GM11168 (cell line): Measurements from ENCODE around the gene USP1.

ENCODE experiments used
- in situ Hi-C: fragments of 300-500 bp; cut with MboI; formaldehyde crosslinking; loops from one replicate; pipeline ENCODE4 v1.12.0; 2022; ENCODE audit warnings: low sequenced_read_pairs; ENCODE audit not compliant: unreplicated experiment

The USP1 gene

DNA sequence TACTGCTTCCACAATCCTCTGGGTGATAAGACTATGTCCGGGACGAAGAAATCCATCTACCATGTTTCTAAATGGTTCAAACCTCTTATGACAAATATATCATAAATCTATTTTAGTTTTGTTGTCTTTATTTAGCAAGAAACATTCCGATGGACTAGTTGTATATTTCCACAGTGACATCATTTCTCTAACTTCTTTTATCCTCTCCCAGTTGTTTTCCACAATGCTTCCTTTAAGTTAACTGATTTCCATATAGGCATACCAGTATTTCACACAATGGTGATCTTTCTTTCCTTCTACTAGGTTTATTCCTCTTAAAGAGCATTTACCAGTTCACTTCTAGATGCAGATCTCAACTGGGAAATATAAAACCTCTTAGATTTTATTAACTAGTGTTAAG, 44.8 kb downstream of the USP1 start:
- in situ Hi-C loops, result no loop called here

DNA sequence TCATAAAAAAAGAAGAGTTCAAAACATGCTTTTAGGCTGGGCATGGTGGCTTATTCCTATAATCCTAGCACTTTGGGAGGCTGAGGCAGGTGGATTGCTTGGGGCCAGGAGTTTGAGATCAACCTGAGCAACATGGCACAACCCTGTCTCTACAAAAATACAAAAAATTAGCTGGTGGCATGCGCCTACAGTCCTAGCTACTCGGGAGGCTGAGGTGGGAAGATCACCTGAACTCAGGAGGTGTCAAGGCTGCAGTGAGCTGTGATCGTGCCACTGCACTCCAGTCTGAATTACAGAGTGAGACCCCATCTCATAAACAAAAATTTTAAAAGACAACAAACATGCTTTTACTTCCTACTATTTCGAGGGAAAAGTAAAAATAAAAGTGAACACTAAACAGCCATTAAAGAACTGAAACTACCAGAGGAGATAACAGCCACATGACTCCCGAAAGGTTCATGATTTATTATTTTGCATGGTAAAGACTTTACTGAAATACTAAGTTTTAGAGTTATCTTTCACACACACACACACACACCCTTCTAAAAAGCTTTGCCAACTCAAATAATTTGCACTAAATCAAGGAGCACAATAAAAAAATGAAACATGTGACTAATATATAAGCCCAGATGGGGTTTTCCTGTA, 48.1 kb downstream of the USP1 start:
- in situ Hi-C loops, result no loop called here

DNA sequence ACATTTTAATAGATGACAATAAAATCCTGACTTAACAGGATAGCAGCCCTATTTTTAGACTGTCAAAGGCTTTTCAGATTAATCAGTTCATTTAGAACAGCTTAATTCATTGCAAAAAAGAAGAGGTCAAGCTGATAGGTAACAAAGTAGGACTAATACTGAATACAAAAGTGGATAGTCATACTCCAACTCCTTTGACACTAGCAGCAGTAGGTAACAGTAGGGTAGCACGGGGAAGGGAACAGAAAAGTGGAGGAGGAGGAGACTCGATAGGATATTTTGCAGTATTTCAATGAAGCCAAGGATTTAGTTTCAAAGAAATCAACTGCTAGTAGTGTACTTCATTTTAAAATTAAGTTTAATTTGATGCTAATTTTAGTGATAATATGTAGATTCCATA, 51.1 kb downstream of the USP1 start:
- in situ Hi-C loops, result no loop called here

DNA sequence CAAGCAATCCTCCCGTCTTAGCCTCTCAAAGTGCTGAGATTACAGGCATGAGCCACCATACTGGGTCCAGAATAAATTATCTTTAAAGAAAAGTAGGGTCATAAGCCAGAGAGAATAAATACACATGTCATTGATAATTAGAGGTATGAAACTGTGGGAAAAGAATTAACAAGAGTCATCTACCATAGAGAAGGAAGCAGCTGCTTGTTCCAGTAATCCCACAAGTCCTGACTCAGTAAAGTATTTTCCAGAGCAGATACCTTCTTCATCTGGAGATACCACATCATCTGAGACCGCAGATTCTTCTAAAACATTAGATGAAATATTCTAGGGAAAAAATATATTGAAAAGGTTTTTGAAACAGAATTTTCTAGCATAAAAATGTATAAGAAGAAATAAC, 55.7 kb downstream of the USP1 start:
- in situ Hi-C loops, result no loop called here

DNA sequence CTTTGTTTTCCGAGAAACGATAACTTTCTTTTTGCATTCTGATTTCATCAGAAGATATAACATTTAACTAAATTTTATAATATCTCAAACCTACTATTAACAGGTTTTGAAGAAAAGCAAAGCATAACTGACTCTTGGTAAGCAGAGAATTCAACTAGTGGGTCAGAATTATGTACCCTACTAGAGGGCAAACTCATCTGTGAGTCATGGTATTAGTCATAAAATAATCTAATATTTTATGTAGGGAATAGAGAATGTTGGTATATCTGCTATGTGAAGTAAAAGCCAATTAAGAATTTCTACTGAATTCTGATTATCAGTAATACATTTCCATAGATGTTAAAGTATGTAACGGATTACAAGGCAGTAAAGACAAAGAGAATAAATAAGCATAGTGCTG, 56.8 kb downstream of the USP1 start:
- in situ Hi-C loops, result no loop called here

DNA sequence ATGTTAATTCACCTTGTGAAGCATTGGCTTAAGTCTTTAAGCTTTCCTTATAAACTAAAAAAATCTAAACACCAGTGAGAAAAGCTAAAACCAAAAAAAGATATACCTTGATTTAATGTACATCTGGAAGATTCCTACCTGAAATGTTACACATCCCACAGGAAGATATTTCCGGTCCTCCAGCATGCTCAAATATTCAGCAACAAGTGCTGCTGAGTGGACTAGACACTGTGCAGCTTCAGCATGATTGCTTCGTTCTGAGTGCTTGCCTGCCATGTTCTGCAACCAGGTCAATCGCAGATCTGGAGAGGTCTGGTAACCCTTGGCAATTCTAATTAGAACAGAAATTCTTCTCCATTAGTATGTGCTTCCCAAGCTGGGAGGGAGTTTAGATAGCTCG, 57.3 kb downstream of the USP1 start:
- in situ Hi-C loops, result no loop called here

DNA sequence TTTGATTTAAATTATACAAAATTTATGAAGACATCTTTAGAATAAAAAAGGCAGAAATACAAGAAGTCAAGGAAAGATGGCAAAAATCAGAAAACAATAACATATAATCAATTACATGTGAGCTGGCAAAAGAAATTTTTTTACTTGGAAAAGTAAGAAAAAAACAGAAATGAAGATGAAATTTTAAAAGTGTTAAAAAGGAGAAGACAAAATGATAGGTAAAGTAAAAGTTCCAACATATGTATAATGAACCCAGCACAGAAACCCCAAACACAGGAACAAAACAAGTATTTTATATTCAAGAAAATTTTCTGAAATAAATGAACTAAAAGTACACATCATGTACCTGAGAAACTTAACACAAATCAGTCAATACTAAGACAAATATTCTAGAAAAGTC, 63.4 kb downstream of the USP1 start:
- in situ Hi-C loops, result no loop called here
